Pancreas (tissue), 10 donors: ENCODE measurements around the gene KPNA1. TPM values are rescaled to one million over a fixed set of nuclear protein-coding genes. Genes with fewer than 3 reads are reported as not detected.

Experiments
- ATAC-seq, 4 donors: fragments of 200-7000 bp; cut with Tn5 transposase; one replicate each; pipeline versions ENCODE4 v1.8.0 to v1.9.1; 2020; ENCODE audit warnings: mild to moderate bottlenecking in 4 of 4, moderate library complexity in 4 of 4
- DNase-seq, 6 donors: peaks; one replicate each; pipeline ENCODE4 v3.0.0-alpha.2; 2020
- FAIRE-seq: peaks from 2 replicates; lab custom pipeline; 2012; peaks lifted over from hg19 to GRCh38; lab: Jason Lieb, UNC
- H3K27ac ChIP-seq, 4 donors: fragments of 200-600 bp; sonication (generic); 1 replicate in 3 of 4; 2 replicates in 1 of 4; pipeline versions ENCODE4 v1.5.0 to v1.8.0; 2020
- H3K27me3 ChIP-seq, 4 donors: fragments of 200-600 bp; one replicate each; pipeline ENCODE4 v1.8.0; 2021
- H3K36me3 ChIP-seq, 3 donors: fragments of 200-600 bp; sonication (generic) in 1 of 3; one replicate each; pipeline versions ENCODE4 v1.5.0 to v1.8.0; 2020 to 2021
- H3K4me1 ChIP-seq, 3 donors: fragments of 200-600 bp; one replicate each; pipeline ENCODE4 v1.8.0; 2021
- H3K4me3 ChIP-seq, 4 donors: fragments of 200-600 bp; sonication (generic) in 2 of 4; one replicate each; pipeline versions ENCODE4 v1.5.0 to v1.8.0; 2020 to 2021
- H3K9me3 ChIP-seq, 4 donors: fragments of 200-600 bp; one replicate each; pipeline ENCODE4 v1.8.0; 2021
- WGBS, 2 donors: extraction: QIAGEN DNeasy Blood & Tissue Kit; methylation state at CpG; one replicate each; pipeline ENCODE4 v1.1.7; 2013; 5-methylcytosine and 5-hydroxymethylcytosine counted together
- intact Hi-C, 3 donors: fragments of 100-400 bp; cut with DNase I; formaldehyde crosslinking; loops; one replicate each; pipeline versions ENCODE4 v1.11.1 to v1.14.2; 2022
- polyA plus RNA-seq, 2 donors: library from polyadenylated mRNA; stranded (reverse); fragments of 200-250 nt; gene quantifications; one replicate each; pipeline ENCODE4 v1.2.3, GENCODE V29; 2013
- total RNA-seq, 6 donors: library from RNA; stranded (reverse); fragmentation: NEBNext Ultra II Directional in 4 of 6; extraction: Animal tissue kit (Norgen Biotek cat#: 25700) in 4 of 6; gene quantifications; one replicate each; pipeline versions ENCODE4 v1.2.1 to v1.2.4, GENCODE V29; 2021 to 2023
- TF ChIP-seq, protein P1 (sequence below), 4 donors: fragments of 200-600 bp; sonication (generic) in 3 of 4; IDR thresholded peaks; one replicate each; pipeline versions ENCODE4 v1.5.0 to v1.8.0; 2021; ENCODE audit warnings: antibody characterized with exemption in 4 of 4
- donor health status: healthy with polysubstance abuse.
- donor health status: DM: no; HTN: no; CAD: no; lungs with moderate emphysema.
- donor health status: DM: no; HTN: no; CAD: no.
- donor health status: control.
- donor health status: control.
- donor health status: Bipolar disorder and iron deficiency.
- donor health status: DM: yes; HTN: yes; CAD: no.
- donor health status: DM: no; HTN: no; CAD: no.
- donor health status: DM: no; HTN: no; CAD: no.
- donor health status: DM: yes; HTN: yes; CAD: no.

The KPNA1 gene
- total and polyA plus RNA-seq, 8 donors, result 5.7 to 35.1 (median 21.8) TPM

- Histone ChIP-seq H3K4me3 (no peak overlapping the region), H3K9me3 (no peaks in the 10 kb centered on the region), H3K36me3 (peaks cover 0 to 20% (median 5%) of the 10 kb centered on the region in 3 donors), H3K27me3 (no peaks in the 10 kb centered on the region), H3K27ac (peak overlapping the region in 2 of 4 donors; percentile 16 to 45), H3K4me1 (peaks cover 7 to 22% (median 7%) of the 10 kb centered on the region in 3 donors)
- DNase-seq (peak in 3 of 6 donors; percentile 49 to 72 (median 61)), FAIRE-seq (no peak), ATAC-seq (peak; percentile 47 to 63 (median 51))
- 49 to 78% methylated on average over 1 of the region's 1 CpG for WGBS, 2 donors
- intact Hi-C loops, result loop anchor here in 2 of 3 donors (5.0 kb wide), 2 partner anchors 117 to 122 kb away; partner anchors contain the start of gene PARP14 (in 1 of the 2)
- TF ChIP-seq, protein P1, sequence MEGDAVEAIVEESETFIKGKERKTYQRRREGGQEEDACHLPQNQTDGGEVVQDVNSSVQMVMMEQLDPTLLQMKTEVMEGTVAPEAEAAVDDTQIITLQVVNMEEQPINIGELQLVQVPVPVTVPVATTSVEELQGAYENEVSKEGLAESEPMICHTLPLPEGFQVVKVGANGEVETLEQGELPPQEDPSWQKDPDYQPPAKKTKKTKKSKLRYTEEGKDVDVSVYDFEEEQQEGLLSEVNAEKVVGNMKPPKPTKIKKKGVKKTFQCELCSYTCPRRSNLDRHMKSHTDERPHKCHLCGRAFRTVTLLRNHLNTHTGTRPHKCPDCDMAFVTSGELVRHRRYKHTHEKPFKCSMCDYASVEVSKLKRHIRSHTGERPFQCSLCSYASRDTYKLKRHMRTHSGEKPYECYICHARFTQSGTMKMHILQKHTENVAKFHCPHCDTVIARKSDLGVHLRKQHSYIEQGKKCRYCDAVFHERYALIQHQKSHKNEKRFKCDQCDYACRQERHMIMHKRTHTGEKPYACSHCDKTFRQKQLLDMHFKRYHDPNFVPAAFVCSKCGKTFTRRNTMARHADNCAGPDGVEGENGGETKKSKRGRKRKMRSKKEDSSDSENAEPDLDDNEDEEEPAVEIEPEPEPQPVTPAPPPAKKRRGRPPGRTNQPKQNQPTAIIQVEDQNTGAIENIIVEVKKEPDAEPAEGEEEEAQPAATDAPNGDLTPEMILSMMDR (IDR thresholded peaks at IDR 0.05), result peak; percentile 12 to 45 (median 20)
These were observed 45.9 kb upstream of the KPNA1 start for GRCh38 chr3:122560680-122561079.

DNA sequence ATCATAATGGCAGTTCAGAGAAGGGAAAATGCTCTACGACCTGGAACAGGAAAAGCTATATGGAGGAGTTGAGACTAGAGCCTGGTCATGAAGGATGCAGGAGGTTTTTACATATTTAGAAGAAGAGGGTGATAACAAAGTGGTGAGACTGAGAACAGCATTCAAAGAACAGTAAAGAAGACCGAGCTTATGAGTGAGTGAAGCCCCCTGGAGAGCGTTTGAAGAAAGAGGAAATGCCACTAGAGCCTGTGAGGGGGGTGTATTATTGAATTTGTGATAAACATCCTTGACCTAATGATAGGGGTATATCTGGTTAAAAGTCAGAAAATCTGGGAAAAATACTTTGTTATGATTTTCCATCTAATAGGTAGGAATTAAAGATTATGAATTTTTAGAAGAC is 45.2 kb upstream of the KPNA1 start:
- DNase-seq, result no peak
- intact Hi-C loops, result loop anchor here in 2 of 3 donors (5.0 kb wide), 2 partner anchors 117 to 122 kb away; partner anchors contain the start of gene PARP14 (in 1 of the 2)

DNA sequence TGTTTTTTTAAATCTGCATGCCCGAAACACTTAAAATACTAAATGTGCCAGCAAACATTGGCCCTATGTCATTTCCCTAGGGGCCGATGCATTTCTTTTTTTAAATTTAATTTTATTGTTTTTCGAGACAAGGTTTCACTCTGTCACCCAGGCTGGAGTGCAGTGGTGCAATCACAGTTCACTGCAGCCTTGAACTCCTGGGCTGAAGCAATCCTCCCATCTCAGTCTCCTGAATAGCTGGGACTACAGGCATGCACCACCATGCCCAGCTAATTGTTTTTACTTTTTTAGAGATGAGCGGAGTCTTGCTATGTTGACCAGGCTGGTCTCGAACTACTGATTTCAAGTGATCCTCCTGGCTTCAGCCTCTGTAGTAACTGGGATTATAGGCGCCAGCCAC is 43.9 kb upstream of the KPNA1 start:
- TF ChIP-seq, protein P1 (IDR thresholded peaks at IDR 0.05), result no peak
- ATAC-seq (no peak), DNase-seq (no peak), FAIRE-seq (no peak)
- Histone ChIP-seq H3K27me3 (no peaks in the 10 kb centered on the region), H3K9me3 (no peaks in the 10 kb centered on the region), H3K27ac (no peak overlapping the region), H3K4me1 (peaks cover 4 to 19% (median 7%) of the 10 kb centered on the region in 3 donors), H3K4me3 (no peak overlapping the region), H3K36me3 (peaks cover 0 to 29% (median 7%) of the 10 kb centered on the region in 3 donors)
- intact Hi-C loops, result no loop called here
- 90 to 95% methylated on average over 6 of the region's 6 CpGs for WGBS, 2 donors

More for the DNA sequence above, 45.2 kb upstream of the KPNA1 start:
- TF ChIP-seq, protein P1 (IDR thresholded peaks at IDR 0.05), result no peak
- WGBS, 2 donors, result 86 to 89% methylated on average over 3 of the region's 3 CpGs
- H3K36me3 ChIP-seq, result peaks cover 0 to 28% (median 5%) of the 10 kb centered on the region in 3 donors
- no peak overlapping the region for H3K4me3 ChIP-seq
- H3K4me1 ChIP-seq, result peaks cover 4 to 19% (median 7%) of the 10 kb centered on the region in 3 donors
- no peaks in the 10 kb centered on the region for H3K27me3 ChIP-seq
- no peaks in the 10 kb centered on the region for H3K9me3 ChIP-seq
- no peak overlapping the region for H3K27ac ChIP-seq
- ATAC-seq (no peak), FAIRE-seq (no peak)

DNA sequence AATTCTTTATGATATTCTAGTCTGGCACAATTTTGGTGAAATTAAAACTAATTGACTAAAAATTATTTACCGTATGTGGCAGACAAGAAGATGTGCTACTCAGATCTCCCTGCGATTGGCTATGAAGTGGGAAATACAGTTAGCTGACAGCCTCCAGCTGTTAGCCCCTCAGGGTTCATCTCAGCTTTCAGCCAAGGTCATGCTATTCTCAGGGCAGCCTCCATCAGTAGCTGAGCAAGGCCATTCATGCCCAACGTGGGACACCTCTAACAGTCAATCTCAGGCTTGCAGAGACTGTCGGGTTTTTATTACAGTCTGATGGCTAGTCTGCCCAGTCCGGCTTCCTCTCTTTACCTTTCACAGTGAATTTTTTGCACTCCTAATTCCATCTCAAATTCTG is 42.6 kb upstream of the KPNA1 start:
- Histone ChIP-seq H3K9me3 (no peaks in the 10 kb centered on the region), H3K27ac (no peak overlapping the region), H3K36me3 (peaks cover 0 to 29% (median 7%) of the 10 kb centered on the region in 3 donors), H3K4me1 (peaks cover 0 to 10% (median 4%) of the 10 kb centered on the region in 3 donors), H3K27me3 (no peaks in the 10 kb centered on the region), H3K4me3 (no peak overlapping the region)
- intact Hi-C loops, result no loop called here
- no peak for DNase-seq
- TF ChIP-seq, protein P1 (IDR thresholded peaks at IDR 0.05), result no peak
- WGBS, 2 donors, result 90 to 94% methylated on average over 5 of the region's 5 CpGs
- no peak for ATAC-seq
- FAIRE-seq, result no peak
